Lower lobe of right lung (tissue), 2 donors: ENCODE results near the gene PRR33. TPM values are rescaled to one million over a fixed set of nuclear protein-coding genes. Genes with fewer than 3 reads are reported as not detected.

Experiments used
- ATAC-seq, 2 donors: fragments of 200-7000 bp; cut with Tn5 transposase; one replicate each; pipeline ENCODE4 v1.9.1; 2020 to 2022; ENCODE audit warnings: mild to moderate bottlenecking in 2 of 2, moderate library complexity in 2 of 2
- DNase-seq: peaks from one replicate; pipeline ENCODE4 v3.0.0-alpha.2; 2020
- H3K27ac ChIP-seq: fragments of 200-600 bp; one replicate; pipeline ENCODE4 v1.8.0; 2022
- H3K27me3 ChIP-seq: fragments of 200-600 bp; one replicate; pipeline ENCODE4 v1.8.0; 2022; ENCODE audit warnings: low read depth
- H3K36me3 ChIP-seq: fragments of 200-600 bp; one replicate; pipeline ENCODE4 v1.8.0; 2022; ENCODE audit warnings: mild to moderate bottlenecking
- H3K4me1 ChIP-seq: fragments of 200-600 bp; one replicate; pipeline ENCODE4 v1.8.0; 2022
- H3K4me3 ChIP-seq: fragments of 200-600 bp; one replicate; pipeline ENCODE4 v1.8.0; 2022; ENCODE audit warnings: mild to moderate bottlenecking
- H3K9me3 ChIP-seq: fragments of 200-600 bp; one replicate; pipeline ENCODE4 v1.8.0; 2022
- intact Hi-C: fragments of 100-400 bp; cut with DNase I; formaldehyde crosslinking; loops from one replicate; pipeline ENCODE4 v1.11.0; 2022
- total RNA-seq: library from RNA; stranded (reverse); fragmentation: NEBNext Ultra II Directional; extraction: Animal tissue kit (Norgen Biotek cat#: 25700); gene quantifications from one replicate; pipeline ENCODE4 v1.2.1, GENCODE V29; 2021
- TF ChIP-seq, protein P1 (sequence below): fragments of 200-600 bp; IDR thresholded peaks from one replicate; pipeline ENCODE4 v1.8.0; 2022; ENCODE audit warnings: antibody characterized with exemption, mild to moderate bottlenecking
- donor health status: DM: no; HTN: yes; CAD: no; lungs with severe emphysema.

The PRR33 gene
- total RNA-seq, 1 donor from 2014 or later, result not detected

DNA sequence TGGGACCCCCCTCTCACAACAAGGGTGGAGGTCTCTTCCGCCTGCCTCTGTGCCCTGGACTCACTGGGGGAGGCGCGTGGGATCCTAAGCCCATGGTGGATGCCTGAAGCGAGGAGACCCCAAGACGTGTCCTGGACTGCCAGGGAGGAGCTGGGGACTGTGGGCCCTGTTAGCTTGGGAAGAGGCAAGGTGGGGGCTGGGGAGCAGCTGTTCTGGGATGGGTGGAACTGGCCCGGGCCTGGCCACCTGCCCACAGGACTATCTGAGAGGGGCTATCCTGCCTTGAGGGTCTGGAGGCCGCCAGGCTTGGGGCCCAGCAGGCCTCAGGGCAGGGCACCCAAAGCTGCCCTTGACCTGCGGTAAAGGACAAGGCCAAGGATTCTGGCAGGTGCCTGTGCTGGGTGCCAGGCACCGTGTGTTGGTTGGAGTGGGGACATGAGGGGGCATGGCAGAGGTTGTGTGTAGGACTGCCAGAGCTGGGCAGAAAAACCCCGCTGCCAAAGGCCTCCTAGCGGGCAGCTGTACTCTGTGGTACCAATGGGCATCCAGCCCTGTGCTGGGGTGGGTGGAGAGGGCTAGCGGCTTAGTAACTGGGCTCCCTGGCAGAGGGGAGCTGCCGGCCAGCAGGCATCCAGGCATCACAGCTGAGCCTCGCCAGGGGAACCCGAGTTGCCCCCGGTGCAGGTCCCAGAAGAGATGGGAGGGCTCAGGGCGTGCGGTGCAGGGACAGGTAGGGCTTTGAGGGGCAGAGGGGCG is 38.1 kb downstream of the PRR33 start:
- TF ChIP-seq, protein P1, sequence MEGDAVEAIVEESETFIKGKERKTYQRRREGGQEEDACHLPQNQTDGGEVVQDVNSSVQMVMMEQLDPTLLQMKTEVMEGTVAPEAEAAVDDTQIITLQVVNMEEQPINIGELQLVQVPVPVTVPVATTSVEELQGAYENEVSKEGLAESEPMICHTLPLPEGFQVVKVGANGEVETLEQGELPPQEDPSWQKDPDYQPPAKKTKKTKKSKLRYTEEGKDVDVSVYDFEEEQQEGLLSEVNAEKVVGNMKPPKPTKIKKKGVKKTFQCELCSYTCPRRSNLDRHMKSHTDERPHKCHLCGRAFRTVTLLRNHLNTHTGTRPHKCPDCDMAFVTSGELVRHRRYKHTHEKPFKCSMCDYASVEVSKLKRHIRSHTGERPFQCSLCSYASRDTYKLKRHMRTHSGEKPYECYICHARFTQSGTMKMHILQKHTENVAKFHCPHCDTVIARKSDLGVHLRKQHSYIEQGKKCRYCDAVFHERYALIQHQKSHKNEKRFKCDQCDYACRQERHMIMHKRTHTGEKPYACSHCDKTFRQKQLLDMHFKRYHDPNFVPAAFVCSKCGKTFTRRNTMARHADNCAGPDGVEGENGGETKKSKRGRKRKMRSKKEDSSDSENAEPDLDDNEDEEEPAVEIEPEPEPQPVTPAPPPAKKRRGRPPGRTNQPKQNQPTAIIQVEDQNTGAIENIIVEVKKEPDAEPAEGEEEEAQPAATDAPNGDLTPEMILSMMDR, result no peak
- Histone ChIP-seq H3K27ac (peak overlapping the region; percentile 88), H3K36me3 (no peaks in the 10 kb centered on the region), H3K27me3 (no peaks in the 10 kb centered on the region), H3K9me3 (no peaks in the 10 kb centered on the region), H3K4me3 (peak overlapping the region; percentile 58), H3K4me1 (peaks cover 25% of the 10 kb centered on the region)
- DNase-seq (no peak), ATAC-seq (peak in 1 of 2 donors; percentile 5)
- intact Hi-C loops, result no loop called here

- TF ChIP-seq, protein P1, result no peak
- intact Hi-C loops, result no loop called here
- ATAC-seq (peak; percentile 59 to 61), DNase-seq (peak; percentile 80)
- Histone ChIP-seq H3K9me3 (no peaks in the 10 kb centered on the region), H3K27me3 (no peaks in the 10 kb centered on the region), H3K4me1 (peaks cover 31% of the 10 kb centered on the region), H3K27ac (peak within 1 kb of the TSS; percentile 88), H3K36me3 (no peaks in the 10 kb centered on the region), H3K4me3 (peak within 1 kb of the TSS; percentile 58)
Observed at GRCh38 chr11:1852877-1853276, 38.8 kb downstream of the PRR33 start, which contains the start of gene LSP1. Gene LSP1, plus strand, starts transcription at chr11:1853084. Its CDS starts 61 bp downstream, at chr11:1853145.

DNA sequence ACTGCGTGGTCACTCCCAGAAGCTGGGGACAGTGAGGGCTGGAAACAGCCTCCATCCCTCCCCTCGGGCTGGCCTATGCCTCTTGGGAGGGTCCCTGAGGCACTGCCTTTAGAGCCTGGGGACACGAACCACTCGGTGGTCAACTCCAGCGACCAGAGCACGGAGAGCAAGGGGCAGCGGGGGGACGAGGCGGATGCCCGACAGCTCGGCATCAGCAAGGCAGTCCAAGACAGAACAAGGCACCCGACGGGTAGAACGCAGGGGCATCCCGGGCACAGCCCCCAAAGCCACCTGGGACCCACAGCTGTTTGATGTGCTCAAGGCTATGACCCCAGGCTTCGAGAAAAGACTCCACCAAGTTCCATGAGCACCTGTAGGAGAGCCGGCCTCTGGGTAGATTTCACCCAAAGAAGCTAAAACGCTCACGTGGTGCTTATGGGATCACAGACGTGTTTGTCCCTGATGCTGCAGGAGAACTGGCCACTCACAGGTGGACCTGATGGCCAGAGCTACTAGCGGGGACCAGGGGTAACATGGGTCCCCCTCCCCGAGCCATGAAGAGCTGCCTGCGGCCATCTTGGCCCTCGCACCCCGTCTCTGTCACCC is 39.3 kb downstream of the PRR33 start:
- DNase-seq (no peak), ATAC-seq (no peak)
- Histone ChIP-seq H3K4me3 (peak overlapping the region; percentile 58), H3K4me1 (peaks cover 31% of the 10 kb centered on the region), H3K36me3 (no peaks in the 10 kb centered on the region), H3K27ac (peak overlapping the region; percentile 88), H3K27me3 (no peaks in the 10 kb centered on the region), H3K9me3 (no peaks in the 10 kb centered on the region)
- intact Hi-C loops, result no loop called here
- TF ChIP-seq, protein P1, result no peak

GRCh38 chr11:1851468-1852180 is 40.1 kb downstream of the PRR33 start:
- Histone ChIP-seq H3K9me3 (no peaks in the 10 kb centered on the region), H3K4me3 (no peak overlapping the region), H3K27me3 (no peaks in the 10 kb centered on the region), H3K36me3 (no peaks in the 10 kb centered on the region), H3K4me1 (peaks cover 31% of the 10 kb centered on the region), H3K27ac (peak overlapping the region; percentile 88)
- DNase-seq (no peak), ATAC-seq (no peak)
- TF ChIP-seq, protein P1, result no peak
- intact Hi-C loops, result no loop called here

- no peak overlapping the region for H3K27ac ChIP-seq
- H3K36me3 ChIP-seq, result no peaks in the 10 kb centered on the region
- H3K4me1 ChIP-seq, result peaks cover 57% of the 10 kb centered on the region
- ATAC-seq, result no peak
- H3K9me3 ChIP-seq, result no peaks in the 10 kb centered on the region
- no peaks in the 10 kb centered on the region for H3K27me3 ChIP-seq
- no peak overlapping the region for H3K4me3 ChIP-seq
- intact Hi-C loops, result no loop called here
- TF ChIP-seq, protein P1, result no peak
- DNase-seq, result no peak
Observed at GRCh38 chr11:1848640-1849430, 42.9 kb downstream of the PRR33 start.
